ENCODE data around the gene RALGAPA2.

RALGAPA2 gene

GRCh38 chr20:20463933-20464374 lies 248.5 kb downstream of the RALGAPA2 start:
- no peak overlapping the region for H3K4me3 ChIP-seq (ENCODE audit: low read depth, low read length)
- TF ChIP-seq CTCF (IDR thresholded peaks at IDR 0.05; ENCODE audit: insufficient read depth, low read length, missing control alignments), result no peak
- ChIA-PET POLR2A (no interaction called here), CTCF (interaction anchor here (3.0 to 5.2 kb wide), 2 partner anchors 12 to 13 kb away, joined by 12 to 23 read pairs; no protein-coding TSS in a partner anchor)
- DNase-seq (ENCODE audit: low read depth, low spot score), result no peak

GRCh38 chr20:20462185-20462584 lies 250.3 kb downstream of the RALGAPA2 start:
- CTCF ChIA-PET, result interaction anchor here (0.8 kb wide), 1 partner anchor 10 kb away, joined by 5 read pairs; no protein-coding TSS in a partner anchor
- no peak overlapping the region for H3K4me3 ChIP-seq (ENCODE audit: low read depth, low read length)
- DNase-seq (ENCODE audit: low read depth, low spot score), result no peak
- POLR2A ChIA-PET, result no interaction called here
- TF ChIP-seq CTCF (IDR thresholded peaks at IDR 0.05; ENCODE audit: insufficient read depth, low read length, missing control alignments), result no peak

GRCh38 chr20:20461551-20461950 lies 250.9 kb downstream of the RALGAPA2 start:
- DNase-seq (ENCODE audit: low read depth, low spot score), result no peak
- TF ChIP-seq CTCF (IDR thresholded peaks at IDR 0.05; ENCODE audit: insufficient read depth, low read length, missing control alignments), result no peak
- CTCF ChIA-PET, result no interaction called here
- no peak overlapping the region for H3K4me3 ChIP-seq (ENCODE audit: low read depth, low read length)
- POLR2A ChIA-PET, result no interaction called here

- no peak for TF ChIP-seq CTCF (IDR thresholded peaks at IDR 0.05; ENCODE audit: insufficient read depth, low read length, missing control alignments)
- DNase-seq (ENCODE audit: low read depth, low spot score), result no peak
- ChIA-PET CTCF (interaction anchor here (1.3 kb wide), 1 partner anchor 10 kb away, joined by 3 read pairs; no protein-coding TSS in a partner anchor), POLR2A (no interaction called here)
- H3K4me3 ChIP-seq (ENCODE audit: low read depth, low read length), result no peak overlapping the region
These were observed 252.7 kb downstream of the RALGAPA2 start for GRCh38 chr20:20459726-20460125.

GRCh38 chr20:20457392-20458126 lies 254.9 kb downstream of the RALGAPA2 start:
- ChIA-PET CTCF (no interaction called here), POLR2A (no interaction called here)
- no peak for DNase-seq (ENCODE audit: low read depth, low spot score)
- TF ChIP-seq CTCF (IDR thresholded peaks at IDR 0.05; ENCODE audit: insufficient read depth, low read length, missing control alignments), result no peak
- H3K4me3 ChIP-seq (ENCODE audit: low read depth, low read length), result no peak overlapping the region

- DNase-seq (ENCODE audit: low read depth, low spot score), result no peak
- TF ChIP-seq CTCF (IDR thresholded peaks at IDR 0.05; ENCODE audit: insufficient read depth, low read length, missing control alignments), result no peak
- ChIA-PET CTCF (interaction anchor here (3.8 kb wide), 1 partner anchor 9 kb away, joined by 16 read pairs; no protein-coding TSS in a partner anchor), POLR2A (no interaction called here)
- H3K4me3 ChIP-seq (ENCODE audit: low read depth, low read length), result no peak overlapping the region
These were observed 255.7 kb downstream of the RALGAPA2 start for GRCh38 chr20:20456741-20457140.

All from AG04449 (cell line).